Right lobe of liver (tissue), 4 donors: Measurements from ENCODE around the gene ARHGAP32.

Experiments
- POLR2A ChIP-seq: fragments of 450-650 bp; IDR thresholded peaks from one replicate; pipeline ENCODE4 v1.6.1; 2017; ENCODE audit warnings: antibody characterized with exemption, mild to moderate bottlenecking
- TF ChIP-seq, protein P1 (sequence below), 4 donors: fragments of 200-600 bp in 3 of 4; fragments of 450-650 bp in 1 of 4; IDR thresholded peaks; one replicate each; pipeline versions ENCODE4 v1.5.1 to v1.8.0; 2016 to 2022; ENCODE audit warnings: antibody characterized with exemption in 4 of 4, mild to moderate bottlenecking in 2 of 4
- donor health status: DM: no; HTN: no; CAD: no.
- donor health status: DM: no; HTN: no; CAD: no.
- donor health status: DM: no; HTN: yes; CAD: no.

- TF ChIP-seq, protein P1, sequence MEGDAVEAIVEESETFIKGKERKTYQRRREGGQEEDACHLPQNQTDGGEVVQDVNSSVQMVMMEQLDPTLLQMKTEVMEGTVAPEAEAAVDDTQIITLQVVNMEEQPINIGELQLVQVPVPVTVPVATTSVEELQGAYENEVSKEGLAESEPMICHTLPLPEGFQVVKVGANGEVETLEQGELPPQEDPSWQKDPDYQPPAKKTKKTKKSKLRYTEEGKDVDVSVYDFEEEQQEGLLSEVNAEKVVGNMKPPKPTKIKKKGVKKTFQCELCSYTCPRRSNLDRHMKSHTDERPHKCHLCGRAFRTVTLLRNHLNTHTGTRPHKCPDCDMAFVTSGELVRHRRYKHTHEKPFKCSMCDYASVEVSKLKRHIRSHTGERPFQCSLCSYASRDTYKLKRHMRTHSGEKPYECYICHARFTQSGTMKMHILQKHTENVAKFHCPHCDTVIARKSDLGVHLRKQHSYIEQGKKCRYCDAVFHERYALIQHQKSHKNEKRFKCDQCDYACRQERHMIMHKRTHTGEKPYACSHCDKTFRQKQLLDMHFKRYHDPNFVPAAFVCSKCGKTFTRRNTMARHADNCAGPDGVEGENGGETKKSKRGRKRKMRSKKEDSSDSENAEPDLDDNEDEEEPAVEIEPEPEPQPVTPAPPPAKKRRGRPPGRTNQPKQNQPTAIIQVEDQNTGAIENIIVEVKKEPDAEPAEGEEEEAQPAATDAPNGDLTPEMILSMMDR (IDR thresholded peaks at IDR 0.05), result no peak
- no peak for TF ChIP-seq POLR2A
Observed at GRCh38 chr11:128941110-128941509, 251.0 kb downstream of the ARHGAP32 start.
